Measurements from ENCODE around the gene MYH7.

The MYH7 gene

GRCh38 chr14:23385642-23386265 is 49.7 kb downstream of the MYH7 start:
- no peak for TF ChIP-seq CTCF (conservative IDR thresholded peaks at IDR 0.05)
- H3K27ac ChIP-seq, result no peak overlapping the region

GRCh38 chr14:23385244-23385641 is 50.2 kb downstream of the MYH7 start:
- no peak for TF ChIP-seq CTCF (conservative IDR thresholded peaks at IDR 0.05)
- no peak overlapping the region for H3K27ac ChIP-seq

- TF ChIP-seq CTCF (conservative IDR thresholded peaks at IDR 0.05), result no peak
- H3K27ac ChIP-seq, result no peak overlapping the region
These were observed 50.9 kb downstream of the MYH7 start for GRCh38 chr14:23384364-23385080.

- TF ChIP-seq CTCF (conservative IDR thresholded peaks at IDR 0.05), result no peak
- H3K27ac ChIP-seq, result no peak overlapping the region
These were observed 52.6 kb downstream of the MYH7 start for GRCh38 chr14:23382731-23383440.

- no peak for TF ChIP-seq CTCF (conservative IDR thresholded peaks at IDR 0.05)
- H3K27ac ChIP-seq, result no peak overlapping the region
These were observed 53.2 kb downstream of the MYH7 start for GRCh38 chr14:23382276-23382675.

GRCh38 chr14:23381871-23382270 is 53.6 kb downstream of the MYH7 start:
- no peak overlapping the region for H3K27ac ChIP-seq

More at GRCh38 chr14:23381871-23382270, 53.6 kb downstream of the MYH7 start:
- TF ChIP-seq CTCF (conservative IDR thresholded peaks at IDR 0.05), result no peak
